ENCODE data around the gene PDE6A. TPM values are rescaled to one million over a fixed set of nuclear protein-coding genes. Genes with fewer than 3 reads are reported as not detected.

PDE6A gene
- total and polyA plus RNA-seq, 2 donors (not counting 3 experiments of a cell fraction or from before 2014, with no cell fraction given): not detected

DNA sequence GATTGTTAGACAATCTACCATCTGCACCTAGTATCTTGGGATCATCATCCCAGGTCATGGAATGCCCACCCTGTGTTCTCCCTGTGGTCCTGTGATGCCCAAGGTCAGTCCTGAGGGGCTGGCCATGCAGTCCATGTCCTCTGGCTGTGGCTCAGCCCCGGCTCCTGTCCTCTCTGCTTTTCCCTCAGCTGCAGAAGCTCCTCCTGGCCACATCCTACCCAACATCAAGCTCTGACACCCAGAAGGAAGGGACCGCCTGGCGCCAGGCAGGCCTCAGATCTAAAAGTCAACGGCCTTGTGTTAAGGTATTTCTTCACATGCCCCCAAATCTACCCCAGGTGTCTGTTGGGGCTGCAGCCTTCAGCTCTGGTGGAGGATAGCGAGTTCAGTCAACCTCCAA, 114.0 kb downstream of the PDE6A start:
- H4K20me1 ChIP-seq (replicated peaks; ENCODE audit: control insufficient read depth, extremely low read depth, insufficient read depth, low read length): no peaks in the 10 kb centered on the region
- BruUV-seq (replicated peaks): no TSS peak
- H3K79me2 ChIP-seq (ENCODE audit: control insufficient read depth, insufficient read depth, low read length): no peaks in the 10 kb centered on the region
- no peak overlapping the region for H3K4me3 ChIP-seq (replicated peaks in 1 of 3; ENCODE audit: insufficient read depth in 1 of 3, low read depth in 1 of 3, low read length in 3 of 3)
- no peaks in the 10 kb centered on the region for H3K9me1 ChIP-seq (replicated peaks; ENCODE audit: control insufficient read depth, extremely low read depth, insufficient read depth, low read length)
- no peak for TF ChIP-seq JUN (IDR thresholded peaks at IDR 0.05; ENCODE audit: borderline replicate concordance, insufficient read depth, insufficient read length, low read depth)
- no peak for TF ChIP-seq POLR2AphosphoS5 (IDR thresholded peaks at IDR 0.05; ENCODE audit: insufficient read depth, low read depth, low read length)
- TF ChIP-seq FOS (IDR thresholded peaks at IDR 0.05; ENCODE audit: borderline replicate concordance, insufficient read depth, low read length): no peak
- intact Hi-C loops (cut with micrococcal nuclease) (no loop called here), dilution Hi-C loops (cut with MboI; ENCODE audit: extremely low pct_ligation_motif_present, low sequenced_read_pairs) (no loop called here)
- no peak overlapping the region for H3K4me2 ChIP-seq (ENCODE audit: insufficient read depth, low read length)
- H3K9ac ChIP-seq (replicated peaks; ENCODE audit: extremely low read depth, insufficient read depth, low read length): no peak overlapping the region
- DNase-seq (ENCODE audit: low read depth, low spot score) (no peak), FAIRE-seq (no peak)
- ChIA-PET POLR2A (no interaction called here), CTCF (interaction anchor here (1.3 to 19.7 kb wide), 9 partner anchors 9 to 386 kb away, joined by 3 to 639 read pairs (median 240); partner anchors contain the start of gene SLC26A2)
- no peaks in the 10 kb centered on the region for H3K27me3 ChIP-seq (ENCODE audit: control insufficient read depth in 2 of 2, insufficient read depth in 2 of 2, low read length in 2 of 2)
- no peaks in the 10 kb centered on the region for H3K4me1 ChIP-seq (ENCODE audit: control insufficient read depth, extremely low read depth, insufficient read depth, low read length)
- H3K9me3 ChIP-seq (replicated peaks; ENCODE audit: control insufficient read depth, insufficient read depth, low read length): no peaks in the 10 kb centered on the region
- no peak overlapping the region for H3K27ac ChIP-seq (ENCODE audit: insufficient read depth, low read depth, low read length)
- no peaks in the 10 kb centered on the region for H3K36me3 ChIP-seq (ENCODE audit: control insufficient read depth in 2 of 2, extremely low read depth in 1 of 2, insufficient read depth in 2 of 2, low read length in 2 of 2)
- no peak overlapping the region for H2AFZ ChIP-seq (ENCODE audit: low read depth, low read length)

DNA sequence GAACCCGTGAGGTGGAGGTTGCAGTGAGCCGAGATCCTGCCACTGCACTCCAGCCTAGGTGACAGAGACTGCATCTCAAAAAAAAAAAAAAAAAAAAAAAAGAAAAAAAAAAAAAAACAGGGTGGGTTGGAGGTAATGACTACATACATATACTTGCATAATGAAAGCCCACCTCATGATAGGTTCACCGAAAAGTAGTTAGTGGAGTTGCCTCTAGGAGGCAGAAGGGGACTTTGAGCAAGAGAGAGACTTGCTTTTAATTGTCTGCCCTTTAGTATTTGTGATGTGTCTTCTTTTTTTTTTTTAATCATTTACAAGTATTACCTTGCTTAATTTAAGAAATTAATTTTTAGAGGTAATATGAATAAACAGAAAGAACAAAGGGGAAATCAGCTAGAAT, 114.6 kb downstream of the PDE6A start:
- no peak for DNase-seq (ENCODE audit: low read depth, low spot score)

More for the DNA sequence above, 114.6 kb downstream of the PDE6A start:
- Histone ChIP-seq H3K9me1 (replicated peaks; ENCODE audit: control insufficient read depth, extremely low read depth, insufficient read depth, low read length) (no peaks in the 10 kb centered on the region), H4K20me1 (replicated peaks; ENCODE audit: control insufficient read depth, extremely low read depth, insufficient read depth, low read length) (no peaks in the 10 kb centered on the region), H3K9me3 (replicated peaks; ENCODE audit: control insufficient read depth, insufficient read depth, low read length) (no peaks in the 10 kb centered on the region), H3K27me3 (ENCODE audit: control insufficient read depth in 2 of 2, insufficient read depth in 2 of 2, low read length in 2 of 2) (no peaks in the 10 kb centered on the region), H2AFZ (ENCODE audit: low read depth, low read length) (no peak overlapping the region), H3K4me3 (replicated peaks in 1 of 3; ENCODE audit: insufficient read depth in 1 of 3, low read depth in 1 of 3, low read length in 3 of 3) (no peak overlapping the region), H3K4me1 (ENCODE audit: control insufficient read depth, extremely low read depth, insufficient read depth, low read length) (no peaks in the 10 kb centered on the region), H3K79me2 (ENCODE audit: control insufficient read depth, insufficient read depth, low read length) (no peaks in the 10 kb centered on the region), H3K27ac (ENCODE audit: insufficient read depth, low read depth, low read length) (no peak overlapping the region), H3K36me3 (ENCODE audit: control insufficient read depth in 2 of 2, extremely low read depth in 1 of 2, insufficient read depth in 2 of 2, low read length in 2 of 2) (no peaks in the 10 kb centered on the region), H3K9ac (replicated peaks; ENCODE audit: extremely low read depth, insufficient read depth, low read length) (no peak overlapping the region), H3K4me2 (ENCODE audit: insufficient read depth, low read length) (no peak overlapping the region)
- CTCF ChIA-PET: interaction anchor here (0.7 to 19.7 kb wide), 10 partner anchors 21 to 211 kb away, joined by 3 to 639 read pairs (median 141); partner anchors contain the start of genes PPARGC1B and SLC26A2
- intact Hi-C loops (cut with micrococcal nuclease) (no loop called here), dilution Hi-C loops (cut with MboI; ENCODE audit: extremely low pct_ligation_motif_present, low sequenced_read_pairs) (loop anchor here (10.0 kb wide), 1 partner anchor 195 kb away; no protein-coding TSS in a partner anchor)
- no peak for TF ChIP-seq JUN (IDR thresholded peaks at IDR 0.05; ENCODE audit: borderline replicate concordance, insufficient read depth, insufficient read length, low read depth)
- TF ChIP-seq, protein P1, sequence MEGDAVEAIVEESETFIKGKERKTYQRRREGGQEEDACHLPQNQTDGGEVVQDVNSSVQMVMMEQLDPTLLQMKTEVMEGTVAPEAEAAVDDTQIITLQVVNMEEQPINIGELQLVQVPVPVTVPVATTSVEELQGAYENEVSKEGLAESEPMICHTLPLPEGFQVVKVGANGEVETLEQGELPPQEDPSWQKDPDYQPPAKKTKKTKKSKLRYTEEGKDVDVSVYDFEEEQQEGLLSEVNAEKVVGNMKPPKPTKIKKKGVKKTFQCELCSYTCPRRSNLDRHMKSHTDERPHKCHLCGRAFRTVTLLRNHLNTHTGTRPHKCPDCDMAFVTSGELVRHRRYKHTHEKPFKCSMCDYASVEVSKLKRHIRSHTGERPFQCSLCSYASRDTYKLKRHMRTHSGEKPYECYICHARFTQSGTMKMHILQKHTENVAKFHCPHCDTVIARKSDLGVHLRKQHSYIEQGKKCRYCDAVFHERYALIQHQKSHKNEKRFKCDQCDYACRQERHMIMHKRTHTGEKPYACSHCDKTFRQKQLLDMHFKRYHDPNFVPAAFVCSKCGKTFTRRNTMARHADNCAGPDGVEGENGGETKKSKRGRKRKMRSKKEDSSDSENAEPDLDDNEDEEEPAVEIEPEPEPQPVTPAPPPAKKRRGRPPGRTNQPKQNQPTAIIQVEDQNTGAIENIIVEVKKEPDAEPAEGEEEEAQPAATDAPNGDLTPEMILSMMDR (IDR thresholded peaks at IDR 0.05; ENCODE audit: extremely low read depth in 1 of 2, insufficient read depth in 1 of 2, low read depth in 1 of 2, low read length in 2 of 2): peak in 1 of 2 donors; percentile 3
- POLR2A ChIA-PET: no interaction called here
- no TSS peak for BruUV-seq (replicated peaks)
- FAIRE-seq: no peak
